Neural cell (in vitro differentiated cells): ENCODE results near the gene CAMK1D.

Experiments used
- CTCF ChIP-seq: fragments of 450-650 bp; IDR thresholded peaks from 2 replicates; pipeline ENCODE4 v1.5.1; 2014; ENCODE audit warnings: antibody characterized with exemption, mild to moderate bottlenecking, moderate library complexity; ENCODE audit not compliant: poor library complexity, severe bottlenecking
- EP300 ChIP-seq: fragments of 450-650 bp; conservative IDR thresholded peaks from 2 replicates; pipeline ENCODE4 v1.6.1; 2014; ENCODE audit warnings: antibody characterized with exemption, mild to moderate bottlenecking, moderate library complexity; ENCODE audit not compliant: poor library complexity, severe bottlenecking
- EZH2 ChIP-seq: fragments of 200-600, 300-800 bp; shearing (Covaris generic), sonication (generic); IDR thresholded peaks from 2 replicates; pipeline ENCODE4 v1.6.1; 2014; ENCODE audit warnings: antibody characterized with exemption, low read length, borderline replicate concordance, mild to moderate bottlenecking; ENCODE audit not compliant: insufficient read depth, poor library complexity, severe bottlenecking
- MXI1 ChIP-seq: fragments of 450-650 bp; conservative IDR thresholded peaks from 2 replicates; pipeline ENCODE4 v1.6.1; 2014; ENCODE audit warnings: antibody characterized with exemption, mild to moderate bottlenecking; ENCODE audit not compliant: poor library complexity, severe bottlenecking
- POLR2AphosphoS5 ChIP-seq: IDR thresholded peaks from 2 replicates; pipeline ENCODE4 v1.6.1; 2012
- RAD21 ChIP-seq: fragments of 450-650 bp; conservative IDR thresholded peaks from 2 replicates; pipeline ENCODE4 v1.6.1; 2014; ENCODE audit warnings: antibody characterized with exemption, mild to moderate bottlenecking, moderate library complexity
- REST ChIP-seq: IDR thresholded peaks from 2 replicates; pipeline ENCODE4 v1.6.1; 2012; ENCODE audit warnings: borderline replicate concordance
- SMC3 ChIP-seq: fragments of 450-650 bp; conservative IDR thresholded peaks from 2 replicates; pipeline ENCODE4 v1.6.1; 2014; ENCODE audit warnings: antibody characterized with exemption, mild to moderate bottlenecking, moderate library complexity; ENCODE audit not compliant: poor library complexity

- TF ChIP-seq POLR2AphosphoS5 (no peak), CTCF (no peak), EP300 (no peak), EZH2 (no peak), REST (no peak), RAD21 (no peak), MXI1 (no peak), SMC3 (no peak)
Observed at GRCh38 chr10:12772797-12773587, 423.6 kb downstream of the CAMK1D start.
